Peyer's patch (tissue), 4 donors: ENCODE results near the gene PARVB.

Source experiments
- CTCF ChIP-seq, 6 experiments: fragments of 450-650 bp in 4 of 6; fragments of 200-600 bp in 2 of 6; sonication (generic) in 1 of 6; IDR thresholded peaks; one replicate each; pipeline ENCODE4 v1.5.1; 2017 to 2019; ENCODE audit warnings: antibody characterized with exemption in 6 of 6, mild to moderate bottlenecking in 3 of 6, moderate library complexity in 1 of 6
- POLR2A ChIP-seq, 2 donors: fragments of 450-650 bp; IDR thresholded peaks; one replicate each; pipeline ENCODE4 v1.5.1; 2017; ENCODE audit warnings: antibody characterized with exemption in 2 of 2, mild to moderate bottlenecking in 2 of 2, moderate library complexity in 2 of 2

- no peak for TF ChIP-seq CTCF (IDR thresholded peaks at IDR 0.05)
- no peak for TF ChIP-seq POLR2A (IDR thresholded peaks at IDR 0.05)
Measured at GRCh38 chr22:43980996-43981395, 43.1 kb upstream of the PARVB start.
